Ovary (tissue), 9 donors: ENCODE results near the gene CPSF4. TPM values are rescaled to one million over a fixed set of nuclear protein-coding genes. Genes with fewer than 3 reads are reported as not detected.

ENCODE experiments used
- DNase-seq, 5 donors: peaks; one replicate each; pipeline ENCODE4 v3.0.0-alpha.2; 2019 to 2020
- H3K27ac ChIP-seq, 2 donors: fragments of 200-600 bp; one replicate each; pipeline versions ENCODE4 v1.5.1 to v1.8.0; 2019 to 2022
- H3K27me3 ChIP-seq: fragments of 200-600 bp; one replicate; pipeline ENCODE4 v1.8.0; 2022
- H3K36me3 ChIP-seq: fragments of 200-600 bp; sonication (generic); one replicate; pipeline ENCODE4 v1.5.1; 2019
- H3K4me1 ChIP-seq: one replicate; pipeline ENCODE4 v1.8.1; 2013; ENCODE audit warnings: mild to moderate bottlenecking, moderate library complexity; ENCODE audit not compliant: insufficient read depth
- H3K4me3 ChIP-seq: fragments of 200-600 bp; sonication (generic); one replicate; pipeline ENCODE4 v1.5.1; 2017
- H3K9me3 ChIP-seq, 2 donors: fragments of 200-600 bp in 1 of 2; sonication (generic) in 1 of 2; one replicate each; pipeline versions ENCODE4 v1.5.1 to v1.8.1; 2013 to 2019; ENCODE audit warnings: mild to moderate bottlenecking in 1 of 2, moderate library complexity in 1 of 2
- EP300 ChIP-seq: sonication (generic); formaldehyde crosslinking; IDR thresholded peaks from one replicate; pipeline ENCODE4 v1.6.1; 2017; ENCODE audit warnings: antibody characterized with exemption
- POLR2A ChIP-seq: fragments of 450-650 bp; IDR thresholded peaks from one replicate; pipeline ENCODE4 v1.6.1; 2017; ENCODE audit warnings: antibody characterized with exemption, mild to moderate bottlenecking, moderate library complexity
- WGBS, 3 donors: extraction: QIAGEN DNeasy Blood & Tissue Kit in 1 of 3; methylation state at CpG; one replicate each; pipeline versions ENCODE4 v1.1.5 to v1.1.7; 2013 to 2017; 5-methylcytosine and 5-hydroxymethylcytosine counted together
- intact Hi-C, 4 donors: fragments of 100-400 bp; cut with DNase I; formaldehyde crosslinking; loops; one replicate each; pipeline versions ENCODE4 v1.11.0 to v1.15.1; 2022 to 2023
- polyA plus RNA-seq, 2 donors: library from polyadenylated mRNA; stranded (reverse); fragments of 200-250 nt in 1 of 2; fragments of 350-450 nt in 1 of 2; fragmentation: Illumina TruSeq in 1 of 2; extraction: RNeasy Lipid Tissue Mini Kit (QIAGEN cat#74804) in 1 of 2; gene quantifications; one replicate each; pipeline ENCODE4 v1.2.3, GENCODE V29; 2013 to 2014
- total RNA-seq, 7 donors: library from RNA; depleted of rRNA in 2 of 7; stranded (reverse); fragments of >200 nt in 2 of 7; fragmentation: NEBNext Ultra II Directional in 3 of 7; extraction: Animal tissue kit (Norgen Biotek cat#: 25700) in 3 of 7; gene quantifications; one replicate each; pipeline versions ENCODE4 v1.1.0 to v1.2.4, GENCODE V29; 2016 to 2023
- TF ChIP-seq, protein P1 (sequence below), 3 donors: fragments of 450-650 bp in 2 of 3; fragments of 200-600 bp in 1 of 3; IDR thresholded peaks; one replicate each; pipeline versions ENCODE4 v1.5.1 to v1.8.0; 2016 to 2022; ENCODE audit warnings: antibody characterized with exemption in 3 of 3, mild to moderate bottlenecking in 1 of 3
- donor health status: DM: no; HTN: no; CAD: no; lungs with moderate emphysema.
- donor health status: DM: no; HTN: no; CAD: no.
- donor health status: Bipolar disorder and iron deficiency.
- donor health status: DM: yes; HTN: yes; CAD: no.
- donor health status: DM: no; HTN: no; CAD: no.
- donor health status: DM: yes; HTN: yes; CAD: no.

The CPSF4 gene
- total and polyA plus RNA-seq, 9 donors: 10.7 to 40.9 (median 32.9) TPM

DNA sequence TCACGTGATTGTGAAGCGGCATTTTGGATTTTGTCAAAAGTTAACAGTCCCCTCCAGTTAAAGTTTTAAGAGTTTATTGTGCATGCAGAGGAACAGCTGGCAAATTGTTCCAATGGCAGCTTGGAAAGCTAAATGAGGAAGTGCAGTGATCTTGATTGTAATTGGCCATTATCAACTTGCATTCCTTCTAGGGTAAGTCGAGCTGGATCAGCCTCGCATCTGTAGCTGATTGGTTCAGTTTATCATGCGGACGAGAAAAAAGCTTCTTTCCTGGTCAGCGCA is 34.5 kb downstream of the CPSF4 start:
- H3K4me3 ChIP-seq: peak overlapping the region; percentile 77
- no peaks in the 10 kb centered on the region for H3K9me3 ChIP-seq
- H3K27ac ChIP-seq: no peak overlapping the region
- H3K36me3 ChIP-seq: no peaks in the 10 kb centered on the region
- WGBS, 3 donors: 1 to 2% (median 2%) methylated on average over 7 of the region's 7 CpGs
- no peaks in the 10 kb centered on the region for H3K27me3 ChIP-seq
- H3K4me1 ChIP-seq: peaks cover 6% of the 10 kb centered on the region
- DNase-seq: no peak
- no peak for TF ChIP-seq POLR2A
- intact Hi-C loops: no loop called here

GRCh38 chr7:99476107-99476506 is 37.4 kb downstream of the CPSF4 start:
- H3K4me3 ChIP-seq: no peak overlapping the region
- no peaks in the 10 kb centered on the region for H3K27me3 ChIP-seq
- TF ChIP-seq POLR2A: no peak
- no peak for TF ChIP-seq EP300
- TF ChIP-seq, protein P1, sequence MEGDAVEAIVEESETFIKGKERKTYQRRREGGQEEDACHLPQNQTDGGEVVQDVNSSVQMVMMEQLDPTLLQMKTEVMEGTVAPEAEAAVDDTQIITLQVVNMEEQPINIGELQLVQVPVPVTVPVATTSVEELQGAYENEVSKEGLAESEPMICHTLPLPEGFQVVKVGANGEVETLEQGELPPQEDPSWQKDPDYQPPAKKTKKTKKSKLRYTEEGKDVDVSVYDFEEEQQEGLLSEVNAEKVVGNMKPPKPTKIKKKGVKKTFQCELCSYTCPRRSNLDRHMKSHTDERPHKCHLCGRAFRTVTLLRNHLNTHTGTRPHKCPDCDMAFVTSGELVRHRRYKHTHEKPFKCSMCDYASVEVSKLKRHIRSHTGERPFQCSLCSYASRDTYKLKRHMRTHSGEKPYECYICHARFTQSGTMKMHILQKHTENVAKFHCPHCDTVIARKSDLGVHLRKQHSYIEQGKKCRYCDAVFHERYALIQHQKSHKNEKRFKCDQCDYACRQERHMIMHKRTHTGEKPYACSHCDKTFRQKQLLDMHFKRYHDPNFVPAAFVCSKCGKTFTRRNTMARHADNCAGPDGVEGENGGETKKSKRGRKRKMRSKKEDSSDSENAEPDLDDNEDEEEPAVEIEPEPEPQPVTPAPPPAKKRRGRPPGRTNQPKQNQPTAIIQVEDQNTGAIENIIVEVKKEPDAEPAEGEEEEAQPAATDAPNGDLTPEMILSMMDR (IDR thresholded peaks at IDR 0.05): no peak
- no peaks in the 10 kb centered on the region for H3K9me3 ChIP-seq
- no peak for DNase-seq
- 80 to 85% (median 82%) methylated on average over 5 of the region's 5 CpGs for WGBS, 3 donors
- H3K27ac ChIP-seq: no peak overlapping the region
- H3K36me3 ChIP-seq: no peaks in the 10 kb centered on the region
- intact Hi-C loops: no loop called here
- peaks cover 6% of the 10 kb centered on the region for H3K4me1 ChIP-seq

- no peak overlapping the region for H3K27ac ChIP-seq
- H3K9me3 ChIP-seq: no peaks in the 10 kb centered on the region
- intact Hi-C loops: no loop called here
- TF ChIP-seq, protein P1 (IDR thresholded peaks at IDR 0.05): no peak
- TF ChIP-seq EP300 (no peak), POLR2A (no peak)
- H3K4me1 ChIP-seq: peaks cover 1% of the 10 kb centered on the region
- WGBS, 3 donors: 75 to 85% (median 80%) methylated on average over 15 of the region's 15 CpGs
- DNase-seq: no peak
- no peaks in the 10 kb centered on the region for H3K27me3 ChIP-seq
- H3K36me3 ChIP-seq: no peaks in the 10 kb centered on the region
- no peak overlapping the region for H3K4me3 ChIP-seq
Measured at GRCh38 chr7:99478464-99479440, 40.0 kb downstream of the CPSF4 start.

DNA sequence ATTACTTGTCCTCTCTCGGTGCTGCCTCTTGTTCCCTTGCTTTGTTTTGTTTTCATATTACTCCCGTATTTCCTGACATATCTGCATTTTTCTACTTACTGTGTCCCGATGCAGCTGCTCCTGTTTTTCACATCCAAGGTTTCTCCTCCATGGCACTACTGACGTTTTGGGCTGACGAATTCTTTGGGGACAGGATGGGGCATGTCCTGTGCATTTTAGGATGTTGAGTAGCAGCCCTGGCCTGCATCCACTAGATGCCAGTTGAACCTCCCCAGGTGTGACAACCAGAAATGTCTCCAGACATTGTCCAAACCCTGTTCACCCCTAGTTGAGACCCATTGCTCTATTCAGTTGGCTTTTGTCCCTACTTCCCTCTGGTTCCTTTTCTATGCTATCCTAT is 46.4 kb downstream of the CPSF4 start:
- H3K36me3 ChIP-seq: no peaks in the 10 kb centered on the region
- H3K4me3 ChIP-seq: no peak overlapping the region
- H3K27ac ChIP-seq: no peak overlapping the region
- intact Hi-C loops: no loop called here
- no peaks in the 10 kb centered on the region for H3K27me3 ChIP-seq
- DNase-seq: no peak
- no peaks in the 10 kb centered on the region for H3K4me1 ChIP-seq
- H3K9me3 ChIP-seq: no peaks in the 10 kb centered on the region
- no peak for TF ChIP-seq EP300
- no peak for TF ChIP-seq POLR2A
- TF ChIP-seq, protein P1 (IDR thresholded peaks at IDR 0.05): no peak
- 73 to 79% (median 78%) methylated on average over 5 of the region's 5 CpGs for WGBS, 3 donors

GRCh38 chr7:99489235-99489634 is 50.5 kb downstream of the CPSF4 start:
- no peaks in the 10 kb centered on the region for H3K4me1 ChIP-seq
- no peak overlapping the region for H3K27ac ChIP-seq
- H3K36me3 ChIP-seq: peaks cover 2% of the 10 kb centered on the region
- no peak overlapping the region for H3K4me3 ChIP-seq
- no peak for TF ChIP-seq POLR2A
- TF ChIP-seq, protein P1 (IDR thresholded peaks at IDR 0.05): no peak
- TF ChIP-seq EP300: no peak
- intact Hi-C loops: no loop called here
- DNase-seq: no peak
- WGBS, 3 donors: 89 to 94% (median 90%) methylated on average over 4 of the region's 4 CpGs
- H3K27me3 ChIP-seq: no peaks in the 10 kb centered on the region
- peaks cover 0 to 10% of the 10 kb centered on the region in 2 donors for H3K9me3 ChIP-seq
